Lower leg skin (tissue), 4 donors: ENCODE measurements around the gene NFIB. TPM values are rescaled to one million over a fixed set of nuclear protein-coding genes. Genes with fewer than 3 reads are reported as not detected.

Experiments
- DNase-seq, 2 donors: peaks; one replicate each; pipeline ENCODE4 v3.0.0-alpha.2; 2019; ENCODE audit warnings: low spot score in 2 of 2
- H3K4me3 ChIP-seq: fragments of 200-600 bp; sonication (generic); 2 replicates; pipeline ENCODE4 v1.5.1; 2017; ENCODE audit warnings: mild to moderate bottlenecking, low read depth; ENCODE audit not compliant: poor library complexity, severe bottlenecking
- POLR2A ChIP-seq, 2 donors: fragments of 450-650 bp; IDR thresholded peaks; one replicate each; pipeline ENCODE4 v1.6.1; 2016 to 2017; ENCODE audit warnings: antibody characterized with exemption in 2 of 2, mild to moderate bottlenecking in 1 of 2, moderate library complexity in 1 of 2
- WGBS, 2 donors: methylation state at CpG; one replicate each; pipeline ENCODE4 v1.1.5; 2018; 5-methylcytosine and 5-hydroxymethylcytosine counted together
- intact Hi-C: fragments of 100-400 bp; cut with DNase I; formaldehyde crosslinking; loops from one replicate; pipeline ENCODE4 v1.15.0; 2023; ENCODE audit warnings: low total_unique reads
- total RNA-seq, 4 donors: library from RNA; depleted of rRNA; stranded (reverse); fragments of >200 nt; gene quantifications; one replicate each; pipeline ENCODE4 v1.1.0, GENCODE V29; 2016
- TF ChIP-seq, protein P1 (sequence below), 3 donors: fragments of 450-650 bp; IDR thresholded peaks; one replicate each; pipeline ENCODE4 v1.5.1; 2016; ENCODE audit warnings: antibody characterized with exemption in 3 of 3, mild to moderate bottlenecking in 3 of 3, moderate library complexity in 2 of 3

Gene NFIB
- total RNA-seq, 4 donors from 2014 or later, result 68.2 to 145 (median 78.6) TPM

DNA sequence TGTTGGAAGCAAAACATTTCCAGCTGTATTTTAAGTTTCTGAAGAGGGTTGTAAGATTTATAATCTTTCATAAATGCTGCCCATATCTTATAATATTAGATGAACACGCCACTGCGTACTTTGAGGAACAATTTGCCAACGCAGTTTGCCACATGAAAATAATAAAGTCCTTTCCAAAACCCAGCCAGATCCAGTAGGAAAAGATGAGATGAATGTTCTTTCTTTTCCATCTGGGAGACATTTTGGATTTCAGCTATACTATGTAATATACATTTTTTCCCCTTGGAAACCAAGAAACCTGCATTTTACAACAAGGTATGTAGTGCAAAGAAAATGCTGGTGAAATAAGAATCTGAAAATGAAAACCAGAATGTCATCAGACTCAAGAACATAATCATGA, 125.4 kb downstream of the NFIB start:
- H3K4me3 ChIP-seq, result no peak overlapping the region
- no peak for DNase-seq
- 63 to 69% methylated on average over 3 of the region's 3 CpGs for WGBS, 2 donors
- TF ChIP-seq POLR2A (IDR thresholded peaks at IDR 0.05), result no peak
- TF ChIP-seq, protein P1, sequence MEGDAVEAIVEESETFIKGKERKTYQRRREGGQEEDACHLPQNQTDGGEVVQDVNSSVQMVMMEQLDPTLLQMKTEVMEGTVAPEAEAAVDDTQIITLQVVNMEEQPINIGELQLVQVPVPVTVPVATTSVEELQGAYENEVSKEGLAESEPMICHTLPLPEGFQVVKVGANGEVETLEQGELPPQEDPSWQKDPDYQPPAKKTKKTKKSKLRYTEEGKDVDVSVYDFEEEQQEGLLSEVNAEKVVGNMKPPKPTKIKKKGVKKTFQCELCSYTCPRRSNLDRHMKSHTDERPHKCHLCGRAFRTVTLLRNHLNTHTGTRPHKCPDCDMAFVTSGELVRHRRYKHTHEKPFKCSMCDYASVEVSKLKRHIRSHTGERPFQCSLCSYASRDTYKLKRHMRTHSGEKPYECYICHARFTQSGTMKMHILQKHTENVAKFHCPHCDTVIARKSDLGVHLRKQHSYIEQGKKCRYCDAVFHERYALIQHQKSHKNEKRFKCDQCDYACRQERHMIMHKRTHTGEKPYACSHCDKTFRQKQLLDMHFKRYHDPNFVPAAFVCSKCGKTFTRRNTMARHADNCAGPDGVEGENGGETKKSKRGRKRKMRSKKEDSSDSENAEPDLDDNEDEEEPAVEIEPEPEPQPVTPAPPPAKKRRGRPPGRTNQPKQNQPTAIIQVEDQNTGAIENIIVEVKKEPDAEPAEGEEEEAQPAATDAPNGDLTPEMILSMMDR (IDR thresholded peaks at IDR 0.05), result no peak
- intact Hi-C loops, result no loop called here

DNA sequence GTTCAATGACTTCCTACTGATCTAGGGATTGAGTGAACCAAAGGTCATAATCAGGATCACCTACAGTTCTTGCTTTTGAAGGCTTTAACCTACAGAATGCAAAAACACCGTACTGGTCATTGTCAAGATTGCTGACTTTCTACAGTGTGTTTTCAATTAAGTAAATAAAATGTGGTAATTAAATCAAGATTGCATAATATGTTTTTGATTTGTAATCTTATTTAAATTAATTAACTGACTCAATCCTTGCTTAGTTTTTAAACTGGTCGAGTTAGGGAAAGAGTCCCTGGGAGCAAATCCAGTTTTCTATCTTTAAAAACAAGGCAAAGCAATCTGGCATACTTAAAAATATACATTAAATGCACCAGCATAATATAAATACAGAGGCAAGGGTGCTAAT, 125.9 kb downstream of the NFIB start:
- no peak for DNase-seq
- H3K4me3 ChIP-seq, result no peak overlapping the region
- WGBS, 2 donors, result 25 to 37% methylated on average over 2 of the region's 2 CpGs
- TF ChIP-seq, protein P1 (IDR thresholded peaks at IDR 0.05), result no peak
- no peak for TF ChIP-seq POLR2A (IDR thresholded peaks at IDR 0.05)
- intact Hi-C loops, result no loop called here

DNA sequence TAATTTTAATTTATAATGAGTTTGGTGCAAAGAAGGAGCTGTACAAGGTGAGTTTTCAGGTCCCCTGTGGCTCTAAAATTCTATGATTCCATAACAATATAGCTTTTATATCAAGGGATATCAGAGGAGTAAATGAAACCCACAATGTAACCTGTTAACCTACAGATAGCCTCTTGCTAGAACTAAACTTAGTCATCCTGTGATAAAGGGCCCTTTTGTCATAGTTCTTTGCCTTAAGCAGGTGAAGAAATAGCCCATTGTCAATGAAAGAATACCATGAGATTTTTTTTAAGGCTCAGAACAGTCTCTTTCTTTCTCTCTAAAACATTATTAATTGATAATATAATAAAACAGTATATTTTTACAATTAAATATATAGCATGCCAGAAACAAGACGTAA, 127.8 kb downstream of the NFIB start:
- intact Hi-C loops, result no loop called here
- 74 to 80% methylated on average over 1 of the region's 1 CpG for WGBS, 2 donors
- no peak for TF ChIP-seq POLR2A (IDR thresholded peaks at IDR 0.05)
- TF ChIP-seq, protein P1 (IDR thresholded peaks at IDR 0.05), result no peak
- no peak for DNase-seq
- H3K4me3 ChIP-seq, result no peak overlapping the region

DNA sequence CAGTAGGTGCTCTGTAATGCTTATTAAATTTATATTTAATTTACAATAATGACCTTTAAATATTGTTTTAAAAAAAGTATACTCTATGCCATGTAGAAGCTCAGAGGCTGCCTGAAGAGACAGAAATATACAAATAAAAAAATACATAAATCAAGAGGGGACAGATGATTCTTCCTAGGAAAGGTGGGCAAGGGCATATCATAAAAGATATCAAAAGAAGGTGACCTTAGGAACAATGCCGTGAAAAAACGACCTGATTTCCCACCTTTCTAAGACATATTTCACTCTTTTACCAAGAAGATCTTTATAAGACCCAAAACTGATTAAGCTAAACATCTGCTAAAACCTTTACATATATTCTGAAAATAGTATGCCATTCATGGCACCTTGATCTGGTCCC, 128.9 kb downstream of the NFIB start:
- WGBS, 2 donors, result 88 to 94% methylated on average over 2 of the region's 2 CpGs
- no peak for TF ChIP-seq POLR2A (IDR thresholded peaks at IDR 0.05)
- TF ChIP-seq, protein P1 (IDR thresholded peaks at IDR 0.05), result no peak
- DNase-seq, result no peak
- intact Hi-C loops, result no loop called here
- no peak overlapping the region for H3K4me3 ChIP-seq

DNA sequence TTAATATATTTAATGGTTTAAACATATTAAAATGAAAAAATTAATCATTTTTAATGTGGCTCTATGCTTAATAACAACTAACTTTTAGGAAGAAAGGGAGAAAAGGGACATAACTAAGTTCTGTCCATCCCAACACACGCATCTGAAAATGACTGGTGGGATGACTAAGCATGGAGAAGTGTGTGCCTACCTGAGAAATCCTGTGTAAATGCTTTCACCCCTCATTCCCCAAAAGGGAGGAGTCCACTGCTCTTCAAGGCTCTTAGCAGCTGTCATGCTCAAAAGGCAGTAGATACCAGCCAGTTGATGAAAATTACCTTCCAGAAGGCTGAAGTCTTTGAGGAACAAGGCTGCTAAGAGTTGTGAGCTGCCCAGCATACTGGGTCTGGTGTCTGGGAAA, 130.9 kb downstream of the NFIB start:
- 72 to 93% methylated on average over 1 of the region's 1 CpG for WGBS, 2 donors
- TF ChIP-seq, protein P1 (IDR thresholded peaks at IDR 0.05), result no peak
- no peak for TF ChIP-seq POLR2A (IDR thresholded peaks at IDR 0.05)
- no peak for DNase-seq
- intact Hi-C loops, result no loop called here
- H3K4me3 ChIP-seq, result no peak overlapping the region

DNA sequence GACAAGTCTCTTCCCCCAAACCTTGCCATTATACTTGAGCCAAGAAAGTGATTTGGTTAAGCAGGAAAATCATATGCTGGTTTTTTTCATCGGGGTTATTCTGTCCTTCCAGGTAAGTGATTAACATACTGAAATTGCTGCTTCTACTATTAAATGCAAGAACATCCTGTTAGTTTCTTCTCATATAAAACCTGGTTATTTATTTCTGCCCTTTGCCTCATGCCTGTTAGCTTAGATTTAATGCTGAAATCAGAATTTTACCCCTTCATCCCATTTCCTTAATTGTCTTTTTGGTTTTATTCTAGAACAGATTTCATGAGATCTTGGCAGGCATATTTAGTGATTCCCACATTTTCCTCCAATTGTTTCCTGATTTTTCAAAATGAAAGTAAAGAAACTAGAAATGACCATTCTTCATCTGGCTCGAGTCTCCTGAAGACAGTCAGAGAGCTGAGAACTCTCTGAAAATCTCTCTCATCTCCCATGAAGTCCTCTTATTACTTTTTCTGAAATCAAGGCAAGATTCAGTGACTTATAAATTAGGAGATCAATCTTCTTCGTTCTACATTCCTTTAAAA, 132.9 kb downstream of the NFIB start:
- intact Hi-C loops, result no loop called here
- WGBS, 2 donors, result 17 to 24% methylated on average over 3 of the region's 3 CpGs
- TF ChIP-seq POLR2A (IDR thresholded peaks at IDR 0.05), result no peak
- TF ChIP-seq, protein P1 (IDR thresholded peaks at IDR 0.05), result no peak

More for the DNA sequence above, 132.9 kb downstream of the NFIB start:
- no peak for DNase-seq
- no peak overlapping the region for H3K4me3 ChIP-seq
